Astrocyte of the cerebellum (primary cell): ENCODE results near the gene CDH12.

ENCODE experiments used
- DNase-seq: peaks from one replicate; pipeline ENCODE4 v3.0.0-alpha.2; 2011; ENCODE audit warnings: low read depth
- H3K4me3 ChIP-seq: 2 replicates; pipeline ENCODE4 v1.5.1; 2011; ENCODE audit warnings: mild to moderate bottlenecking, low read depth, low read length, moderate library complexity
- CTCF ChIP-seq: IDR thresholded peaks from 2 replicates; pipeline ENCODE4 v1.5.1; 2012; ENCODE audit warnings: low read length, low read depth, moderate library complexity, mild to moderate bottlenecking; ENCODE audit errors: missing control alignments
- in situ Hi-C: cut with HindIII; loops from 2 replicates; pipeline ENCODE4 v1.10.0; 2017; ENCODE audit warnings: low sequenced_read_pairs

CDH12 gene

GRCh38 chr5:22844155-22844554 lies 9.0 kb downstream of the CDH12 start:
- in situ Hi-C loops = no loop called here
- H3K4me3 ChIP-seq = no peak overlapping the region
- no peak for TF ChIP-seq CTCF
- DNase-seq = no peak

DNA sequence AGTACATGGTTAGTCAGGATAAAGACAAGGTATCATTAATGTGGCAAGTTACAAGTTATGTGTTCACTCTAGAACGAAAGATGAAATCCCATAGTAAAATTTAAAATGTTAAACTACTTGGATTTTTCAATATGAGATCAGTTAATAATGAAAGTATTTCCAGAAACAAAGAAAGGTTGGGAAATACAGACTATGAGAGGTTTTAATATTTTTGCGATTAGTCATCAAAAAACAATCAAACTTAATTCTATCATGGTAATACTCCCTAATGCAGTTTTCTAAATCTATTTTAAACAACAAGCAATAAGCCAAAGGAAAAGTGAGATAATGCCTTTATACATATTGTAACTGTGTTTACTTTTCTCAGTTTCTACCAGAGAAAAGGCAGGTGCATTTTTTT lies 10.6 kb downstream of the CDH12 start:
- in situ Hi-C loops = no loop called here
- H3K4me3 ChIP-seq = no peak overlapping the region
- DNase-seq = no peak
- no peak for TF ChIP-seq CTCF

- TF ChIP-seq CTCF = no peak
- no peak for DNase-seq
- H3K4me3 ChIP-seq = no peak overlapping the region
- in situ Hi-C loops = no loop called here
Measured at GRCh38 chr5:22837803-22838202, 15.3 kb downstream of the CDH12 start.

GRCh38 chr5:22835686-22836085 lies 17.5 kb downstream of the CDH12 start:
- in situ Hi-C loops = no loop called here
- TF ChIP-seq CTCF = no peak
- no peak for DNase-seq
- no peak overlapping the region for H3K4me3 ChIP-seq

DNA sequence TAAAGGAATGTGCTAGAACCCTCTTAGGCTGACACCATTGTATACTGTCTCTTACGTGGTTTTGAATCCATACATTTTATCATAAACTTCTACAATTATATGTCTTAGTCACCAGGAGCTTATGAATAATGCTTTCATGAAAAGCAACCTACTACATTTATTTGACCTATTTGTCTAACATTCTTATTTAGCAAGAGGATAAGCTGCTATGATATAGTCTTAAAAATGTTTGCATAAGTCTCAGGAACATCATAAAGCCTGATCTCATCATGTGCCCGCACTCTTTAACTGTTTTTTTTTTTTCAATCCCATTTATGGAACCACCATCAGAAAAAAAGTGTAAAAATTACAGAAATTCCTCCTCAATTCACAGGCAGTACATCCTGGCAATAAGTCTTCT lies 59.7 kb downstream of the CDH12 start:
- H3K4me3 ChIP-seq = no peak overlapping the region
- in situ Hi-C loops = no loop called here
- DNase-seq = no peak
- no peak for TF ChIP-seq CTCF

DNA sequence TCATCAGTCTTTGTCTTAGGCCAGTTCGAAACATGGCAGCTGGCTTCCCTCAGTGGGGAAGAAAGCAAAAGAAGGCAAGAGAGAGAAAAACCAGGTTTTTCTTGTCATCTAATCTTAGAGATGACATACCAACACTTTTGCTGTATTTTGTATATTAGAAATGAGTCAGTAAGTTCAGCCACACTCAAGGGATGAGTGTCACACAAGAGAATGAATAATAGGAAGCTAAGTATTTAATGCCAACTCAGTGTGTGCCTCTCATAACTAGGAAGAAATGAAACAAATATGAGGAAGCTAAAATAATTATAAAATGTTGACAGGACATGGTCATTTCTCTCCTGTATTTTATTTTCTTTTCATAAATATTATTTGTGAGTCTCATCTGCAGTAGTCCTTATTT lies 65.3 kb downstream of the CDH12 start:
- TF ChIP-seq CTCF = no peak
- in situ Hi-C loops = no loop called here
- H3K4me3 ChIP-seq = no peak overlapping the region
- DNase-seq = no peak

GRCh38 chr5:22787398-22787797 lies 65.7 kb downstream of the CDH12 start:
- in situ Hi-C loops = no loop called here
- TF ChIP-seq CTCF = no peak
- no peak for DNase-seq
- H3K4me3 ChIP-seq = no peak overlapping the region
